Measurements from ENCODE around the gene RBCK1.
"Not testable (repeated sequence)": the region's sequence is repeated elsewhere in the genome, so short reads cannot be mapped to it uniquely, and the experiment has no call there.

GRCh38 chr20:476561-477249, 68.6 kb downstream of the RBCK1 start:
- not testable (repeated sequence) for TF ChIP-seq CTCF (conservative IDR thresholded peaks at IDR 0.05); ZFX (IDR thresholded peaks at IDR 0.05)
